ENCODE measurements around the gene NLGN2.

Gene NLGN2

DNA sequence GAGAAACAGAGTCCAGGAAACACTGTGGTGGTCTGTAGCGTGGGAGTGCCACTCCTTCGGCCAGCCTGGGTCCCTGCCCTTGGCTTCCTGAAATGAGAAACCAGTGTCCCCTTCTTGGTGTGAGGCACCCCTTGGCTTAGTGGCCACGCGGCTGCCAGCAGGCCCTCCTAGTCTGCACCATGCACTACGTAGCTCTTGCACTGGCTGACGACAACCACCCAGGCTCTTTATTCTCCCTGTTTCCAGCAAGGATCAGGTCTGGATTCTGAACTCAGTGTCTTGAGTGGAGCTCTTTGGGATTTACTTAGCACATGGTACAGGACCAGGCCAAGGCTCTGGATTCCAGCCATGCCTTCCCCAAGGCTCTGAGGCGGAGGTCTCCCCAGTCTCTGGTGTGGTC is 19.9 kb downstream of the NLGN2 start:
- no peak for DNase-seq
- no peak for TF ChIP-seq POLR2A (IDR thresholded peaks at IDR 0.05; ENCODE audit: low read length)
- no peak for TF ChIP-seq GATA1 (IDR thresholded peaks at IDR 0.05; ENCODE audit: low read depth, low read length)

DNA sequence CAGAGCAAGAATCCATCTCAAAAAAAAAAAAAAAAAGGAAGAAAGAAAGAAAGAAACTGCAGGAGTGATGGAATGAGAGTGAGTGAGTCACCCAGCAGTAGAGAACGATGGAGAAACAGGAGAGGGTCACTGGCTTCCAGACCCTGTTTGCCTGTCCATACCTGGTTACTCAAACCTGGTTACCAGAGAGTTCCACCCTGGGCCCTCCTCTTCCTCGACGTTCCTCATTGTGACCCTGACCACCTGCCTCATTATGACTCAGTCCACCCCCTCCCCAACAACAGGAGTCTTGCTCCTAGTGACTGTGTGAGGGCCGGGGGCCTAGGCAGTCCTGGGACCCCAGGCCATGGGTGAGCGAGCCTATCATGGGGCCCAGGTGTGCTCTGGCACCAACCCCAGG is 20.9 kb downstream of the NLGN2 start, which contains the start of gene SPEM3:
TSS of gene SPEM3 (plus strand) at position 301 of the 400 bp plus-strand sequence. CDS start at position 347, 46 bp downstream.
- DNase-seq, result no peak
- TF ChIP-seq GATA1 (IDR thresholded peaks at IDR 0.05; ENCODE audit: low read depth, low read length), result no peak
- no peak for TF ChIP-seq POLR2A (IDR thresholded peaks at IDR 0.05; ENCODE audit: low read length)

DNA sequence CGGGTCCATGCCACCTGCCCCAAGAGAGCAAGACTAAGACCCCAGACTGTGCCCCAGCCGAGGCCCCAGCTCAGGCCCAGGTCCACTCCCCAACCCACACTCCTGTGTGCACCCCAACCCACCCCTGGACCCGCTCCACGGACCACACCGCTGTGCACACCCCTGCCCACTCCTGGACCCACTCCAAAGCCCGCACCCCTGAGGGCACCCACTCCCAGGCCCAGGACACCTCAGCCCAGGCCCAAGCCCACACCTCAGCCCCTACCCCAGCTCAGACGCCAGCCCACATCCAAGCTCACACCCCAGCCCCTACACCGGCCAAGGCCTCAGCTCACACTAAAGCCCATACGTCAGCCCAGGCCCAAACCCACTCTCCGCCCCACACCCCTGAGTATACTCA is 22.1 kb downstream of the NLGN2 start:
- TF ChIP-seq GATA1 (IDR thresholded peaks at IDR 0.05; ENCODE audit: low read depth, low read length), result no peak
- no peak for TF ChIP-seq POLR2A (IDR thresholded peaks at IDR 0.05; ENCODE audit: low read length)
- no peak for DNase-seq

DNA sequence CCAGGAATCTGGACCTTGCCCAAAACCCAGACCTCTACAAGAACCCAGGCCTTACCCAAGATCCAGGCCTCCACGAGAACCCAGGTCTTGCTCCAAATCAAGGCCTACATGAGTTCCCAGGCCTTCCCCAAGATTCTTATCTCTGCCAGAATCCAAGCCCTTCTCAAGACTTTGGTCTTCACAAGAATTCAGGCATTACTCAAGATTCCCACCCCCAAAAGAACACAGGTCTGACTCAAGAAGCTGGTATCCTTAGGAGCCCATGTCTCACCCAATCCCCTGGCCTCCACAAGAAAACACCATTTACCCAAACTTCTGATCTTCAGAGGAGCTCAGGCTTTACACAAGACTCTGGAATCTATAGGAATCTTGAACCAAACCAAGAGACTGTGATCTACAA is 23.6 kb downstream of the NLGN2 start:
- DNase-seq, result no peak
- no peak for TF ChIP-seq POLR2A (IDR thresholded peaks at IDR 0.05; ENCODE audit: low read length)
- no peak for TF ChIP-seq GATA1 (IDR thresholded peaks at IDR 0.05; ENCODE audit: low read depth, low read length)

DNA sequence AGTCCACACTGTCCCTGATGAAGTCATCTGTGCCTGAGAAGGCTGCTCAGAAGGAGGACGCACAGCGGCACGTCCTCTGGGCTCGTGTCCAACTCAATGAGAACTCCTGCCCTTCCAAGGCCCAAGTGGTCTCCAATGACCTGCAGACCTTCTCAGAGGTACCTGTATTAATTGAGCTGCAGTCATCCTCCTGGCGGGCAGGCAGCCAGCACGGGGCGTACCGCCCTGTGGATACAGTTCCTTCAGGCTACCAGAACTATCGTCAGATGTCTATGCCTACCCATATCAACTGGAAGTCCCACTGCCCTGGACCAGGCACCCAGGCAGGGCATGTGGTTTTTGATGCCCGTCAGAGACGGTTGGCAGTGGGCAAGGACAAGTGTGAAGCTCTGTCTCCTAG is 24.7 kb downstream of the NLGN2 start:
- TF ChIP-seq POLR2A (IDR thresholded peaks at IDR 0.05; ENCODE audit: low read length) (no peak), GATA1 (IDR thresholded peaks at IDR 0.05; ENCODE audit: low read depth, low read length) (no peak)
- DNase-seq, result no peak

GRCh38 chr17:7435676-7436555 is 28.3 kb downstream of the NLGN2 start:
- no peak for TF ChIP-seq GATA1 (IDR thresholded peaks at IDR 0.05; ENCODE audit: low read depth, low read length)
- peak; percentile 35 for TF ChIP-seq POLR2A (IDR thresholded peaks at IDR 0.05; ENCODE audit: low read length)
- DNase-seq, result peak; percentile 58 to 62

- TF ChIP-seq POLR2A (IDR thresholded peaks at IDR 0.05; ENCODE audit: low read length), result no peak
- TF ChIP-seq GATA1 (IDR thresholded peaks at IDR 0.05; ENCODE audit: low read depth, low read length), result no peak
- peak; percentile 85 to 90 for DNase-seq
Measured at GRCh38 chr17:7436556-7437368, 29.1 kb downstream of the NLGN2 start.

- TF ChIP-seq GATA1 (IDR thresholded peaks at IDR 0.05; ENCODE audit: low read depth, low read length), result no peak
- no peak for TF ChIP-seq POLR2A (IDR thresholded peaks at IDR 0.05; ENCODE audit: low read length)
- no peak for DNase-seq
Measured at GRCh38 chr17:7437369-7437863, 29.8 kb downstream of the NLGN2 start.

DNA sequence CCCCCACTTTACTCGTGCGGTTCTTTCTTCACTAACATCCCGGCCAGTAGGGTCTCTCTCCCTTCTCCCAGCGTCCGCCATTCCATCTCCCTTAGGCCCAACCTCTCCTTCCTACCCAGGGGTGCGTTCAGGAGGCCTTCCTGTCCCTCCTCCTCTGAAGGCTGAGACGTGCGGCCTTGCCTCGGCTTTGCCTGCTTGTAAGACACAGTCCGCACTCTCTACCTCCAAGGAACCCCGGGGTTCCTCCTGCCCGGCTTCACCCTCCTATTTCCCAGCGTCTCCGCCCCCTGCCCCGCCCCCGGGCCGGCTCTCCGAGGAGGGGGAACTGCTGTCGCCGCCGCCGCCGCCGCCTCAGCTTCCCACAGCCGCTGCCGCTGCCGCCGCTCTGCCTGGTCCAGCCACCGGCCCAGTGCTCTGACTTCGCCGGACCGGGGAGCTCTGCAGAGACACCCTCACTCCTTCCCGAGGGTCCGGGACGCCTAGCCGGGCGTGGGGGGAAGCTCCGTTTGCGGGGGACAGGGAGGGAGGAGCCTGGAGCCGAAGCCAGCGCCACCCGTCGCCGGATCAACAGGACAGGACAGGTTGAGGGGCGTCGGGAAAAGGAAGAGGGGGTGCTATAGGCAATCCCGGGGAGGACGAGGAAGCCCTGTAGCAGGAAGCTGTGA is 30.4 kb downstream of the NLGN2 start:
- peak; percentile 22 to 28 for DNase-seq

GRCh38 chr17:7438656-7439460 is 31.2 kb downstream of the NLGN2 start:
- no peak for TF ChIP-seq GATA1 (IDR thresholded peaks at IDR 0.05; ENCODE audit: low read depth, low read length)
- TF ChIP-seq POLR2A (IDR thresholded peaks at IDR 0.05; ENCODE audit: low read length), result no peak
- no peak for DNase-seq

More for the DNA sequence above, 30.4 kb downstream of the NLGN2 start:
- TF ChIP-seq POLR2A (IDR thresholded peaks at IDR 0.05; ENCODE audit: low read length) (no peak), GATA1 (IDR thresholded peaks at IDR 0.05; ENCODE audit: low read depth, low read length) (no peak)

GRCh38 chr17:7439462-7440112 is 31.9 kb downstream of the NLGN2 start, which contains the start of gene FGF11:
FGF11 (plus strand) TSS chr17:7439512; CDS start chr17:7439621, 109 bp downstream.
- DNase-seq, result no peak
- TF ChIP-seq POLR2A (IDR thresholded peaks at IDR 0.05; ENCODE audit: low read length) (no peak), GATA1 (IDR thresholded peaks at IDR 0.05; ENCODE audit: low read depth, low read length) (no peak)

DNA sequence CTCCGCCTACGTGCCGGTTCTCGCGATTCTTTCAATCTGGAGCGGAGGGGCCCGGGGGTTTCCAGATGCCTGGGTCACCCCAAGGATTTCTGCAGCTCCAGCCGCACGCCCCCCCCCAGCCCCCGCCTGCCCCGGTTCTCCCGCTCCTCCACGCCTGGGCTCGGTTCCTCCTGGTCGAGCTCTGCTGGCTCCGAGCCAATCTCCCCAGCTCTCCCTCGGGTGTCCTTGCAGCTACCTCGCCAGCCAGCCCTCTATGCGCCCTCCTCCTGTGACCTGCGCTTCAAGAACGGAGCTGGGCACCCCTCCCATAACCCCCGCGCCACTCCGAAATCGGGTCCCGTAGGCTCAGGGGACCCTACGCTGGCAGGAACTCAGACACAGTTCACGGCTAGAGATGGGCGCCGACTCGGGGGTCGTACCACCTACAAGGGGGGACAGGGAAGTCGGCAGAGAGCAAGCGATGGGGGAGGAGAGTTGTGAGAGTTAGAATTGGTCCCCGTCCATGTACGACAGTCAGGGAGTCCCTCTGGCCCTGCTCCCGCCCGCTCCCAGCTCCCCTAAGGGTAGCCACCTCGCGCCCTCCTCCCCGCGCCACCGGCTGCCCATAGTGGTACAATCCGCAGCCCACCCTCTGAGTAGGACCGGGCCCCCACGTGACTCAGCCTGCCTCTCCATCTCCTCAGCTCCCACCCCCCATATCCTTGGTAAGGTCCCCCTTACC is 32.6 kb downstream of the NLGN2 start:
- DNase-seq, result peak; percentile 47 to 60
- no peak for TF ChIP-seq GATA1 (IDR thresholded peaks at IDR 0.05; ENCODE audit: low read depth, low read length)
- TF ChIP-seq POLR2A (IDR thresholded peaks at IDR 0.05; ENCODE audit: low read length), result no peak

Measured in erythroblast (primary cell).